Stimulated activated CD8-positive, alpha-beta memory T cell treated with anti-CD3 and anti-CD28 coated beads, Interleukin-4, amount 100 ng/mL, for 48 hours (primary cell): ENCODE measurements around the gene CADPS.

Experiments used
- DNase-seq: peaks from one replicate; pipeline ENCODE4 v3.0.0-alpha.2; 2020

CADPS gene

GRCh38 chr3:62874711-62875557 is at the start of gene CADPS:
Gene CADPS, minus strand, starts transcription at chr3:62875416. Its CDS starts 387 bp downstream, at chr3:62875029.
- DNase-seq, result no peak

DNA sequence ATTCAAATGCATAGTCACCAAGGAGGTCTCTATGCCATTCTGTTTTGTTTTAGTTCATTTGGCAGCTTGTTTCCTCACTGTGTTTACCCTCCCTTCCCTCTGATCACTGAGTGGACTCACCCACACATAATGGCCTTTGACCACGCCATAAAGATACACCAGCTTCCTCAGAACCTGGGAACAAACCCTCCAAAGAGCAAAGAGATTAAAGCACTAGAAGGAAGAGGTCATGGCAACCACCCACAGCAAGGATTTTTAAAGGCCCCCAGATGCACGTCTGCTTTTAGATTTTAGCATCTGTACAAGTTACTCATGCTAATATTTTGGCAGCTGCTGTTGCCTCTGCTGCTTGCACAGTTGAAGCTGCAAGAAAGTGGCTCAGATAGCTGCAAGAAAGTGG is 47.9 kb upstream of the CADPS start:
- DNase-seq, result no peak

DNA sequence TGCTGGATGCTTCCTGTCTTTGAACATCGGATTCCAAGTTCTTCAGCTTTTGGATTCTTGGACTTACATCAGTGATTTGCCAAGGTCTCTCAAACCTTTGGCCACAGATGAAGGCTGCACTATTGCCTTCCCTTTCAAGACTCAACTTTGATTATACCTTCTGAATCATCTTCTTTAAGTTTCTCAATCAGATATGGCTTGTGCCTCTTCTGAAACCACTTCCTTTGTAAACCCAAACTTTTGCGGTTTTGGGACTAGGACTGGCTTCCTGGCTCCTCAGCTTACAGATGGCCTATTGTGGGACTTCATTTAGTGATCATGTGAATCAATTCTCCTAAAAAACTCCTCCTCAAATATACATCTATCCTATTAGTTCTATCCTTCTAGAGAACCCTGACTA is 47.1 kb upstream of the CADPS start:
- DNase-seq, result no peak

DNA sequence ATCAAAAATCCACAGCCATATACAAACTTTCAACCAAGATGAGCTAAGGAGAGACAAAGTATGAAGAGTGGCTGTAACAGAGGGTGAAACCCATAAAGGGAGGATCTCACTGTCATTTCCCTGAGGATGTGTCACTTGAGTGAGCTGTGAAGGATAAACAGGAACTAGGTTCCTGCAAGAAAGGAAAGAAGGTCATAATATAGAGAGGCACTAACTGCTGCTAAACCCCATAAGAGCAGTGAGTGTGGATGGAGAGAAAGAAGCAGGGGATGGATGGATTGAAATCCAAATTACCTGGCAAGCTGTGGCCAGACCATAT is 45.2 kb upstream of the CADPS start:
- DNase-seq, result no peak

- DNase-seq, result no peak
Measured at GRCh38 chr3:62919784-62920465, 44.7 kb upstream of the CADPS start.

DNA sequence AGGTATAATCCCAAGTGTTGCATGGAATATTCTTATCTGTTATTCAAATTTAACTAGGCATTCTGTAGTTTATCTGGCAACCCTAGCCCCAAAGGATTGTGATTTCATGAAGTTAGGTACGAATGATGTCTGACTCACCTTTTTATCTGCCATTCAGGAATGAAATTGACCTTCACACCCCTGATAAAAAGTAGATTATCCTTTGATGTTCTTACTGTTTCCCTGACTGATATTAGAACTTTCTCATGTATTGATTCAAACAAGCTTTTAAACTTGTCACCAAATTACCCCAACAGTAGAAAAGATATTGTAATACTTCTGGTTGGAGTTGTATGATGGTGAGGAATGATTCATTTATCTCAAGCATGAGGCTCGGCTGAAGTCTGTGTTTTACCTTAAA is 43.6 kb upstream of the CADPS start:
- DNase-seq, result no peak

DNA sequence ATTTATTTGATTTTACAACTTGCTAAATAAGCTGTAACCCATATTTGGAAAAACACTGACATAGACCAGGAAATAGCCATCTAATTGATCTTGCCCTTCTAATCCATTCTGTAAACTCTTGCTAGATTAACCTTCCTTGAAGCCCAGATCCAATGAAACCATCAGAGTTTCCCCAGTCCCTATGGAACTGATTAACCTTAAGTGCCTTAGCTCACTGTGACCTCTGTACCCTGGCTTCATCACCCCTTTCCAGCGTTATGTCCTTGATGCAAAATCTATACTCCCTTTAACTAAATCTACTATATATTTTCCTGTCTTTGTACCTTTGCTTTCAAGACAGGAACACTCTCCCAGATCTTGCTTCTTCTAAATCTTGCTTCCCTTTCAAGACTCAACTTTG is 42.9 kb upstream of the CADPS start:
- DNase-seq, result no peak

- no peak for DNase-seq
Measured at GRCh38 chr3:62911526-62911925, 36.3 kb upstream of the CADPS start.

DNA sequence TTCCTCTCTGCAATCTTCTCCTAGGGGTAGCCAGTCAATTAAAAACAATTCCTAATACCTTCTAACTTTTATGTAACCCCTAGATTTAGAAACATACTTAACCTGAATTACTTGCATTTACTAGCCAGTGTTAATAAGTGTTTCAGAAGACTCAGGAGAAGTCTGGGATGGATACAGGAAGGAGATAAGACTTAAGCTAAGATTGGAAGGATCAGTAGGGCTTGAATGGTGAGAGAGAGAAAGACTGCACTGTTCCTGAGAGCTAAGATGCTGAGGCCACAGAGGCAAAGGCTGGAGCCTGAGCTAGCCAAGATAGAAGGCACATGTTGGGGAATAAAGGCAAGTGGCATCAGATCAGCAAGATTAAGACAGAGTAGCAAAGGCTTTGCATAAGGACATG is 30.1 kb upstream of the CADPS start:
- no peak for DNase-seq

- DNase-seq, result no peak
Measured at GRCh38 chr3:62898530-62899496, 23.6 kb upstream of the CADPS start.

DNA sequence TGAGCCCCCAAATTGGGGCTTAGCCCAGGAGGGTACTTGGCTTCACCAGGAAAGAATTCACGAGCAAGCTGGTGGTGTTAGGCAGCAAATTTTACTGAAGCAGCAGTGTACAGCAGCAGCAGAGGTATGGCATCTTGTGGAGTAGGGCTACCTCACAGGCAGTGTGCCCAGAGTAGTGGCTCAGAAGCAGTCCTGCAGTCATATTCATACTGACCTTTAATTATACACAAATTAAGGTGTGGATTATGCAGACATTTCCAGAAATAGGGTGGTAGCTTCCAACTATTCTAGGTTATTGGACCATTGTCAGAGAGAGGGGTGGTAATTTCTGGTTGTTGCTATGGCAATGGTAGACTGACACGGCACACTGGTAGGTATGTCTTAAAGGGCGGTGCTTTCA is 20.7 kb upstream of the CADPS start:
- no peak for DNase-seq

DNA sequence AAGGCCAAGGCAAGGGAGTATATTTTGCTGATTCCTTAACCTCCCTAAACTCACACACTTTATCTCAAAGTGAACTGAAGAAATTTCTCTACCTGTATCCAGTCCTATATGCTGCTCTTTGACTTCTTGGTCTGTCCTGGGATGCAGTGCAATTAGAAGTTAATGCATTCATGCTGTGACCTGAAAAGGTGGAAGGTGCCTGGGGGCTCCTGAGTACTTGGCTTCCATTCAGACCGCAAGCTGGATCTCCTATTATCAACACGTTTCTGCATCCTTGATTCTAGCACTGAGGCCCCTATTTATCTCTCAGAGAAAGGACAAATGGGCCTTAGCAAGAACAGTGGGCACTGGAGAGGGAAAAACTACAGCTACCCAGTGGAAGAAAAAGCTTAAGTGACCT is 17.7 kb upstream of the CADPS start:
- no peak for DNase-seq

GRCh38 chr3:62892045-62892444 is 16.8 kb upstream of the CADPS start:
- DNase-seq, result no peak

GRCh38 chr3:62888778-62889177 is 13.6 kb upstream of the CADPS start:
- DNase-seq, result no peak

- DNase-seq, result no peak
Measured at GRCh38 chr3:62888180-62888579, 13.0 kb upstream of the CADPS start.

DNA sequence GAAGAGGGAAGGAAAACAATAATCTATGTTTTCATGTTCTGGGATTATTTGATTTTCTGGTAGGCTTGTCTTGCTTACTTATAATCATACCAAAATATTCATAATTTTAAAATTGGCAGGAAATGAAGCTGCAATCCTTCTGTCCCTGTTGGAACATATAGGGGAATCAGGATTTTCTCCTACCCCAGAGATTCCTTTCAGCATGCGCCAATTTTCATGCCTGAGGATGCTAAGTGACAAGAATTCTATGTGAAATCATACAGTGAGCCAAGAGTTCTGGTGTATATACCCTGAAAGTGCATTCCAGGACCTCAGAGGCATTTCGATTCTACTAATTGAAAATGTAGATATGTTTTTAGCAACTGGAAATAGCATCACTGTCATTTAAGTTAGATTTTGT is 9.9 kb upstream of the CADPS start:
- no peak for DNase-seq

DNA sequence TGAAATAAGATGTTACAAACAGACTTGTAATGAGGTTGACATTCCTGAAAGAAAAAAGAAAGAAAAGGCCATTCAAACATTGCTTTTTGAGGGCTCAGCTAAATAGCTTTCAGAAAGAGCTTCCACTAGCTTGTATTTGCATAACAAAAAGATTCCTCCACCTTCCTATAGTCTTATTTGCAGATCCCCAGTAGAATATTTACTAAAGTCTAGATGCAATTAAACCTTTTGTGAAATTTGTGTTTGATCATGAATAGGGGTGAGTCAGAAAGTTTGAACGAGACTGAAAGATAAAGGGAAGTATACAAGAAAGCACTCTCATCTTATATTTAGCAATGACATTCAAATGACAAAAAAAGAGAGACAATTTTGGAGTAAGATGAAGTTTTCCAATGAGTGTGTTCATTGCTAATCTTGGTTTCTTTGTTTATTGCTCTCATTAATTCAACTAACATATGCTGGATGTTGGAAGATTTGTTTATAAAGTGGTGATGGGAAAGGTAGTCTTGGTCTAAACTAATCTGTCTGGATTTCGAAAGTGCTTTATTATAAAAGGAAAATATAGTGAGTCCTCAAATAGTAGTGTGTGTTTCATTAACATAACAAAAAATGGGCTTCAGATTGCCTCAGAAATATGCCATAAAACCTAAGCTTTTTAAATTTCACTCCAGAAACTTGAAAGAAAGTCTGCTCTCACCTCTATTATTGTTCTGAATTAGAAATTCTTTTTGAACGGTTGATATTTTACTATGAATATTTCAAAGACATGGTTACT is 9.1 kb upstream of the CADPS start:
- DNase-seq, result no peak

DNA sequence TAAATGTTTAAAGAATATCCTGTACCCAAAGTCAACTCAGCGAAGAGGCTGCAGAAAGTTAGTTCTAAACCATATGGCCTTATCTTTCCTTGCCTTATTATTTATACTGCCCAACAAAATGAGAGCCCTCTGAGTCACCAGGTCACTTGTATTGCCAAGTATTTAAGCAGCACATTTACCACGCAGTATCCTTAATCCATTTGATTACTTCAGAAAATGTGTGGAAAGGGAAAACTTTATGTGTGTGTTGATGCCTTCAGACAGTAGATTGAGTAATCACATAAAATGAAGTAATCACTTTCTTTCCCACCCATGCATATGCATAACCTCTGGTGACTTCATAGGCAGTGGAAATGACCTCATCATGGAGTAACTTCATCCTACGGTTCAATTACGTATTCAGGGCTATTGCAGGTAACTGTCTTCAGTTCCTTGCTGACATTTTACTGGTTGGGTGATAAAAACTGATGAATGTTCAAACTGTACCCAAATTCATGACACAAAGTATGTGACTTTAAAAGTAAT is 7.5 kb upstream of the CADPS start:
- DNase-seq, result no peak

DNA sequence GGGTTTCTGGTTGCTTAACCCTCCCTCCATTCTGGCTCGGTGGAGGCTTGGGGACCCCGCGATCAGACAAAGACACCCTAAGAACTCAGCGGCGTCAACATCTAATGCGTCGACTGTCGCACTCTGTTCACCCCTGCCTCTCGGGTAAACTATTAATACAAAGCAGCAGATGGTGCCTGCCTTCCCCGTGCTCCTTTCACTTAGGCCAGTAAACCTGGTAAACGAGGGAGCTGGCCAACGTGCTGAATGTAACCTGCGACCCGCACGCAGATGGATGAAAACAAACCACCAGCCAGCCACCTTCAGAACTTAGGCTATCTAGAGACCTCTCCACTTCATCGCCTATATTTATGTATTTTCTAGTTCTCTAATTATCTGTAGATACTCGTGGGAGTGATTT is 848 bp upstream of the CADPS start:
- no peak for DNase-seq

GRCh38 chr3:62875558-62876002 is 364 bp upstream of the CADPS start:
- DNase-seq, result no peak

DNA sequence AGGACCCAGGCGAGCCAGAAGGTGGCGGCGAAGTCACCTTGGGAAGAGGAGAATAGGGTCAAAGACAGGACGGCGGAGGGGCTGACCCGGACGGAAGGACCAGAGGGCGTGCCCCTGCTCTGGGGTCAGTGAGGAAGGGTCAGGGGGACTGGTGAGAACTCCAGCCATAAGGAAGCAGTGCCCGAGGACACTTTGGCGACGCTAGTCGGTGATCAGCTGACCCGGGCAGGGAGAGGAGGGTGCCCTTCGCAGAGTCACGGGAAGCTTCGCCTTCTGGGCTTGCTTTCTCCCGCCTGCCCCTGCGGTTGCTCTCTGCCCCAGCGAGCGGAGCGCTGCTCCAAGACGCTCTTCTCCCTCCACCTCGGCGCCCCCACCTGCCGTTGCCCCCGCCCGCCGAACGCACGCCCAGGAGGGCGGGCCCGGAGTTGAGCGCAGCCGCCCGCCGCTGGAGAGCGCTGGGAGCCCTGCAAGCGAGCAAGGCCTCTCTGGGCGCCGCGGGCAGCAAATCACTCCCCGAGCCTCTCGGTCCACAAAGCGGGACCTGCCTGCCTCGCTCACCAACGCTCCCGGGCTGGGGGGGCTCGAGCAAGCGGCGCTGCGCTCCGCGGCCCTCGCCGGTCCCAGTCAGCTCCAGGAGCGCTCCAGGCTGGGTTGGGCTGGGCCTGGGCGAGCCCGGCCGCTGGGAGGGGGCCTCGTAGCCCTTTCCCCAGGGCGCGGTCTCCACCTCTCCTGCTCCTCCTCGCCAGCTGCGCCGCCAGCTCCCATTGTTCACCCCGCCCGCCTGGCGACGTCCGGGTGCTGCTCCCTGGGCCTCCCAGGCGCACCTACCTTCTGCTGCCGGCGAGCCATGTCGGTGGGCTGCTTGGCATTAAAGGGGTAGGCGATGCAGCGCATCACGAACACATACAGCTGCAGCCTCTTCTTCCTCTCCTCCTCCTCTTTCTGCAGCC is 1.2 kb downstream of the CADPS start:
- DNase-seq, result no peak
